ENCODE measurements around the gene ANGPT4. TPM values are rescaled to one million over a fixed set of nuclear protein-coding genes. Genes with fewer than 3 reads are reported as not detected.

ANGPT4 gene
- total and polyA plus RNA-seq, 2 of the 13 experiments (the other 11 are each of a cell fraction or from before 2014, with no cell fraction given): not detected

- TF ChIP-seq, protein P1, sequence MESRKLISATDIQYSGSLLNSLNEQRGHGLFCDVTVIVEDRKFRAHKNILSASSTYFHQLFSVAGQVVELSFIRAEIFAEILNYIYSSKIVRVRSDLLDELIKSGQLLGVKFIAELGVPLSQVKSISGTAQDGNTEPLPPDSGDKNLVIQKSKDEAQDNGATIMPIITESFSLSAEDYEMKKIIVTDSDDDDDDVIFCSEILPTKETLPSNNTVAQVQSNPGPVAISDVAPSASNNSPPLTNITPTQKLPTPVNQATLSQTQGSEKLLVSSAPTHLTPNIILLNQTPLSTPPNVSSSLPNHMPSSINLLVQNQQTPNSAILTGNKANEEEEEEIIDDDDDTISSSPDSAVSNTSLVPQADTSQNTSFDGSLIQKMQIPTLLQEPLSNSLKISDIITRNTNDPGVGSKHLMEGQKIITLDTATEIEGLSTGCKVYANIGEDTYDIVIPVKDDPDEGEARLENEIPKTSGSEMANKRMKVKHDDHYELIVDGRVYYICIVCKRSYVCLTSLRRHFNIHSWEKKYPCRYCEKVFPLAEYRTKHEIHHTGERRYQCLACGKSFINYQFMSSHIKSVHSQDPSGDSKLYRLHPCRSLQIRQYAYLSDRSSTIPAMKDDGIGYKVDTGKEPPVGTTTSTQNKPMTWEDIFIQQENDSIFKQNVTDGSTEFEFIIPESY (CRISPR knock-in tag; IDR thresholded peaks at IDR 0.05): no peak
- 0 out of 2 replicates have a peak, but pooled peaks have one; percentile 41 for TF ChIP-seq ZHX2 (IDR thresholded peaks at IDR 0.05; ENCODE audit: low read depth)
- no peak for TF ChIP-seq ZHX2 (CRISPR knock-in tag; IDR thresholded peaks at IDR 0.05; ENCODE audit: borderline replicate concordance)
- TF ChIP-seq LRRFIP1 (CRISPR knock-in tag; conservative IDR thresholded peaks at IDR 0.05): no peak
- no peak for TF ChIP-seq MTF2 (CRISPR knock-in tag; IDR thresholded peaks at IDR 0.05; ENCODE audit: borderline replicate concordance)
- TF ChIP-seq ZNF883 (CRISPR knock-in tag; IDR thresholded peaks at IDR 0.05; ENCODE audit: not compliant biosample characterization): no peak
- TF ChIP-seq FOXP4 (CRISPR knock-in tag; IDR thresholded peaks at IDR 0.05): no peak
- TF ChIP-seq, protein P2, sequence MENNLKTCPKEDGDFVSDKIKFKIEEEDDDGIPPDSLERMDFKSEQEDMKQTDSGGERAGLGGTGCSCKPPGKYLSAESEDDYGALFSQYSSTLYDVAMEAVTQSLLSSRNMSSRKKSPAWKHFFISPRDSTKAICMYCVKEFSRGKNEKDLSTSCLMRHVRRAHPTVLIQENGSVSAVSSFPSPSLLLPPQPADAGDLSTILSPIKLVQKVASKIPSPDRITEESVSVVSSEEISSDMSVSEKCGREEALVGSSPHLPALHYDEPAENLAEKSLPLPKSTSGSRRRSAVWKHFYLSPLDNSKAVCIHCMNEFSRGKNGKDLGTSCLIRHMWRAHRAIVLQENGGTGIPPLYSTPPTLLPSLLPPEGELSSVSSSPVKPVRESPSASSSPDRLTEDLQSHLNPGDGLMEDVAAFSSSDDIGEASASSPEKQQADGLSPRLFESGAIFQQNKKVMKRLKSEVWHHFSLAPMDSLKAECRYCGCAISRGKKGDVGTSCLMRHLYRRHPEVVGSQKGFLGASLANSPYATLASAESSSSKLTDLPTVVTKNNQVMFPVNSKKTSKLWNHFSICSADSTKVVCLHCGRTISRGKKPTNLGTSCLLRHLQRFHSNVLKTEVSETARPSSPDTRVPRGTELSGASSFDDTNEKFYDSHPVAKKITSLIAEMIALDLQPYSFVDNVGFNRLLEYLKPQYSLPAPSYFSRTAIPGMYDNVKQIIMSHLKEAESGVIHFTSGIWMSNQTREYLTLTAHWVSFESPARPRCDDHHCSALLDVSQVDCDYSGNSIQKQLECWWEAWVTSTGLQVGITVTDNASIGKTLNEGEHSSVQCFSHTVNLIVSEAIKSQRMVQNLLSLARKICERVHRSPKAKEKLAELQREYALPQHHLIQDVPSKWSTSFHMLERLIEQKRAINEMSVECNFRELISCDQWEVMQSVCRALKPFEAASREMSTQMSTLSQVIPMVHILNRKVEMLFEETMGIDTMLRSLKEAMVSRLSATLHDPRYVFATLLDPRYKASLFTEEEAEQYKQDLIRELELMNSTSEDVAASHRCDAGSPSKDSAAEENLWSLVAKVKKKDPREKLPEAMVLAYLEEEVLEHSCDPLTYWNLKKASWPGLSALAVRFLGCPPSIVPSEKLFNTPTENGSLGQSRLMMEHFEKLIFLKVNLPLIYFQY (CRISPR knock-in tag; IDR thresholded peaks at IDR 0.05; ENCODE audit: borderline replicate concordance): peak; percentile 95; the same call in 1 of the 2 replicates
Measured at GRCh38 chr20:840858-841567, 75.1 kb downstream of the ANGPT4 start (continued).
